ENCODE data around the gene FN3K. TPM values are rescaled to one million over a fixed set of nuclear protein-coding genes. Genes with fewer than 3 reads are reported as not detected.

The FN3K gene
- total and polyA plus RNA-seq, 3 donors from 2014 or later, result 12.4 to 31.7 (median 29.7) TPM

DNA sequence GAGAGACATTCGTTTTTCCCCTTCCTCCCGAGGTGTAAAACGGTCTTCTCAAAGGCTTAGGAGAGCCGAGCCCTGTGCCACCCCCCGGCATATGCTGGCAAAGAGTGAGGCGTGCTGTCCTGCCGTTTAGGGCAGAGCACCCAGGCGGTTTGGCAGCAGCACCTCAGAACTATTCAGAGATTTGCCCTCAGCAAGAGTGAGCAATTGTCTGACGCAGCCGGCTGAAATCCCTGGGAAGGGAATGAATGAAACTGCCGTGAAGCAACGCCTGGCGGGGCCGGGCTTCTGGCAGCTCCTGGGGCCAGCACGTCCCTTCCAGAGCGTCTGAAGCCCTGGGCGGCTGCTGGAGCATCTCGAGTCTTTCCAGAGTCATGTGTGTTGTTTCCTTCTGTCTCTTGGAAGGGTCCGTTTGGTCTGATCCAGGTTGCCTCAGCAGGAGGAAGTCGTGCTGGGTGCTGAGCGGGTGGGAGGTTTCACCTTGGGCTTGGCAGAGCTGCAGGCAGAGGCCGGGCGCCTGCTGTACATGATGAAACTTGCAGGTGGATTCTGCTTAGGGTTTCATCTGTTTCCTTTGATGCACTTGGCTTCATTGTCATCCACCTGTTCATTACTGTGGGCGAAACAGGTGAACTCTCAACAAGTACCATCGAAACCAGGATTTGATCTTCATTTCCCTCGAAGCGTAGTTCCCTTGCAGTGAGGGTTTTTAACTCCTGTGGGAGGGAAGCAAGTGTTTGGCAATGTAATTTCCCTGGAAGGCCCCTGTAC, 51.9 kb downstream of the FN3K start:
- no peak for DNase-seq
- no peak for TF ChIP-seq CTCF (IDR thresholded peaks at IDR 0.05)
- TF ChIP-seq POLR2A (IDR thresholded peaks at IDR 0.05), result no peak
- no peak overlapping the region for H3K27ac ChIP-seq
- H3K36me3 ChIP-seq (ENCODE audit: low read depth, missing control alignments), result no peaks in the 10 kb centered on the region
- H3K27me3 ChIP-seq, result no peaks in the 10 kb centered on the region
- H3K4me1 ChIP-seq, result no peaks in the 10 kb centered on the region
- no peaks in the 10 kb centered on the region for H3K9me3 ChIP-seq
- intact Hi-C loops (cut with DNase I; ENCODE audit: low total_unique reads), result no loop called here
- H3K4me3 ChIP-seq, result no peak overlapping the region
- WGBS, 2 donors, result 85 to 90% methylated on average over 23 to 27 of the region's 27 CpGs

- Histone ChIP-seq H3K27me3 (no peaks in the 10 kb centered on the region), H3K36me3 (ENCODE audit: low read depth, missing control alignments) (no peaks in the 10 kb centered on the region), H3K4me3 (no peak overlapping the region), H3K4me1 (no peaks in the 10 kb centered on the region), H3K9me3 (no peaks in the 10 kb centered on the region), H3K27ac (no peak overlapping the region)
- WGBS, 2 donors, result 91 to 94% methylated on average over 18 of the region's 18 CpGs
- intact Hi-C loops (cut with DNase I; ENCODE audit: low total_unique reads), result no loop called here
- DNase-seq, result no peak
- TF ChIP-seq CTCF (IDR thresholded peaks at IDR 0.05) (no peak), POLR2A (IDR thresholded peaks at IDR 0.05) (no peak)
These were observed 53.0 kb downstream of the FN3K start for GRCh38 chr17:82788206-82789001.

DNA sequence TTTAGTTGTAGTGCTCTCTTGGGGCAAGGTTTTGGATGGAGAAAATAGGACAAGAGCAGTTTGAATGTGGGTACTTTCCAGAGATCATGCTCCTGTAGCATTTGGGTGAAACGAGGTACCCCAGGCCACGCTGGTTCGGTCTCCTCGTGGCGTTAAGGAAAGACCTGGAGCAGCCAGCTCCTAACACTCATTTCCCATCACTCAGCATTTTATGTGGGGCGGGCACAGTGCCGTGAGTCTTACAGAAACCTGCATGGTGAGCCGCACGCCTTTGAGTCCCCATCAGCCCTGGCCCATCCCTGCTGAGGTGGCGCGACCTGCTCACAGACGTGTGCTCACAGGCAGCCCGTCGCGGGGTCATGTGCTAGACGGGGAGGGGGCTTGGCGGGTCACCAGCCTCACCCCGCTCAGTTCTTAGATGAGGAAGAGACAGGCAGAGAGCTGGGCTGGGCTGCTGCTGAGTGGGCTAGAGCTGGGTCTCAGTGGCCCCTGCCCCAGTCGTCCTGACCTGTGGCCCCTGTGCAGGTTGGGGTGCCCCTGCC, 53.7 kb downstream of the FN3K start:
- TF ChIP-seq POLR2A (IDR thresholded peaks at IDR 0.05), result no peak
- TF ChIP-seq CTCF (IDR thresholded peaks at IDR 0.05), result no peak
- Histone ChIP-seq H3K4me1 (no peaks in the 10 kb centered on the region), H3K27me3 (no peaks in the 10 kb centered on the region), H3K4me3 (no peak overlapping the region), H3K9me3 (no peaks in the 10 kb centered on the region), H3K27ac (no peak overlapping the region), H3K36me3 (ENCODE audit: low read depth, missing control alignments) (no peaks in the 10 kb centered on the region)
- 95% methylated on average over 11 to 19 of the region's 19 CpGs for WGBS, 2 donors
- intact Hi-C loops (cut with DNase I; ENCODE audit: low total_unique reads), result no loop called here
- DNase-seq, result no peak

DNA sequence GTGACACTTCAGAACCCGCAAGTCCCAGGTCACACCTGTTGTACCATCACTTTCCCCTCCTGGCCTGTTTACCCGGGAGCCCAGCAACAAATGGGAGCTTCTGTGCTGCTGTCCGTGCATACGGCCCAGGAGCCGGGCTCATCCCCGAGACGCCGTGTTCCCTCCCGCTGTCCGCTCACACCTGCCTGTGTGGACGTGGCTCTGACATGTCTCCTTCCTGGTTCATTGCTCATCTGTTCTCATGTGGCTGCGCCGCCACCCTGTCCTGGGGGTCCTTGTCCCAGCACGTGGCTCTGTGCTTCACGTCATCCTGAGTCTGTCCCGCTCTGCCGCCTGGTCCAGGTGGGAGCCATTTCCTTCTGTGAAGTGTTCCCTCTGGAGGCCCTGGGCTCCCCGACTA, 54.4 kb downstream of the FN3K start:
- TF ChIP-seq POLR2A (IDR thresholded peaks at IDR 0.05), result no peak
- no peak for TF ChIP-seq CTCF (IDR thresholded peaks at IDR 0.05)
- H3K27me3 ChIP-seq, result no peaks in the 10 kb centered on the region
- H3K36me3 ChIP-seq (ENCODE audit: low read depth, missing control alignments), result no peaks in the 10 kb centered on the region
- no peak overlapping the region for H3K27ac ChIP-seq
- H3K4me3 ChIP-seq, result no peak overlapping the region
- DNase-seq, result no peak
- peaks cover 2% of the 10 kb centered on the region for H3K4me1 ChIP-seq
- H3K9me3 ChIP-seq, result no peaks in the 10 kb centered on the region
- WGBS, 2 donors, result 95 to 98% methylated on average over 16 to 18 of the region's 18 CpGs
- intact Hi-C loops (cut with DNase I; ENCODE audit: low total_unique reads), result no loop called here

All from testis (tissue), 3 donors.